ENCODE results near the gene TLE2.
"Not testable (repeated sequence)": the region's sequence is repeated elsewhere in the genome, so short reads cannot be mapped to it uniquely, and the experiment has no call there.

Gene TLE2

GRCh38 chr19:2982561-2982960, 46.5 kb downstream of the TLE2 start:
- DNase-seq = no peak

GRCh38 chr19:2981898-2982297, 47.2 kb downstream of the TLE2 start:
- DNase-seq = no peak

GRCh38 chr19:2978772-2979171, 50.3 kb downstream of the TLE2 start:
- DNase-seq = no peak

GRCh38 chr19:2978166-2978767, 50.8 kb downstream of the TLE2 start:
- no peak for DNase-seq

GRCh38 chr19:2977746-2978138, 51.3 kb downstream of the TLE2 start:
- DNase-seq = no peak

- DNase-seq = peak; percentile 89
Observed at GRCh38 chr19:2977001-2977745, 51.9 kb downstream of the TLE2 start, which contains the start of gene TLE6. TSS of gene TLE6 (plus strand) at chr19:2977564. CDS start at chr19:2978234, 670 bp downstream.

- no peak for DNase-seq
Observed at GRCh38 chr19:2976609-2977000, 52.5 kb downstream of the TLE2 start.

GRCh38 chr19:2974342-2975041, 54.6 kb downstream of the TLE2 start:
- DNase-seq = no peak

GRCh38 chr19:2973229-2973628, 55.9 kb downstream of the TLE2 start:
- DNase-seq = no peak

- DNase-seq = no peak
Observed at GRCh38 chr19:2970201-2970835, 58.8 kb downstream of the TLE2 start.

- no peak for DNase-seq
Observed at GRCh38 chr19:2969104-2969504, 60.0 kb downstream of the TLE2 start.

- no peak for DNase-seq
Observed at GRCh38 chr19:2967972-2968371, 61.1 kb downstream of the TLE2 start.

- DNase-seq = no peak
Observed at GRCh38 chr19:2964874-2965273, 64.2 kb downstream of the TLE2 start.

GRCh38 chr19:2963631-2964030, 65.4 kb downstream of the TLE2 start:
- not testable (repeated sequence) for DNase-seq

GRCh38 chr19:2963122-2963521, 66.0 kb downstream of the TLE2 start:
- DNase-seq = no peak

- DNase-seq = peak; percentile 48
Observed at GRCh38 chr19:2962018-2962670, 66.9 kb downstream of the TLE2 start.

GRCh38 chr19:2960120-2960519, 69.0 kb downstream of the TLE2 start:
- DNase-seq = no peak

GRCh38 chr19:2957160-2957559, 71.9 kb downstream of the TLE2 start:
- DNase-seq = no peak

GRCh38 chr19:2952953-2953481, 76.1 kb downstream of the TLE2 start:
- no peak for DNase-seq

- peak; percentile 100 for DNase-seq
Observed at GRCh38 chr19:2950286-2951124, 78.6 kb downstream of the TLE2 start.

GRCh38 chr19:2949939-2950285, 79.2 kb downstream of the TLE2 start:
- no peak for DNase-seq
